Measurements from ENCODE around the gene STMP1.

STMP1 gene

DNA sequence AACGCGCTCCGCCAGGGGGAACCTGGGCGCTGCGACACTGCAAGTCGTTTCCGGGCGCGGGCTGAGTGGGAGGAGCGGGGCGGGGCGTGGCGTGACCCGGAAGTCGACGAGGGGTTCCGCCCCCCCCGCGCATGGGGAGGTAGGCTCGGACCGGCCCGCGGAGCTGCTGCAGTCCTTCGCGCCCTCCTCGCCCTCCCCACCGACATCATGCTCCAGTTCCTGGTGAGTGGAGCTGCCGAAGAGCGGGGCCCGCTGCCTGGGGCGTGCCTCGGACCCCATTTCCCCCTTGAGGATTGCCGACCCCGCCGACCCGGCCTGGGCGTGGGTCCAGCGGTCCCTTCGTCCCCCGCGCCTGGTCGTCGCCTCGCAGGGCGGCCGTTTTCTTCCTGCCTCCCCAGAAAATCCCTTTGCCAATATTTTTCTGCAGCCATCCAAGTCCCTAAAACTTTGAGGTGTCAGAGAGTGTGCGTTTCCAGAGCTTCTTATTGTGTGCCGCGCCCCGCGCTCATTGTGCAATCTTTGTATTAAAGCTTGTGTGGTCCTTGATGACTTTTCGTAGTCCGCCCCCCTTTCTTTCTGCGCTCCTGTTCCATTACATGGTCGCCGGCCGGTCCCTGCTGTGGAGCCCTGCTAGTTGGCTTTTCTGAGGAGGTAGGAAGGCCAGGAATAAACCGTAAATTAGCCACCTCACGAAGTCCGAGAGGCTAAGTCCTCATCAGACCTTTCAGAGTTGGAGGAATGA is at the start of gene STMP1:
TSS of gene STMP1 (plus strand) at position 142 of the 742 bp plus-strand sequence.
- TF ChIP-seq, protein P1, sequence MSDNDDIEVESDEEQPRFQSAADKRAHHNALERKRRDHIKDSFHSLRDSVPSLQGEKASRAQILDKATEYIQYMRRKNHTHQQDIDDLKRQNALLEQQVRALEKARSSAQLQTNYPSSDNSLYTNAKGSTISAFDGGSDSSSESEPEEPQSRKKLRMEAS (IDR thresholded peaks at IDR 0.05; ENCODE audit: low read depth, low read length), result peak; percentile 80
- TF ChIP-seq, protein P2, sequence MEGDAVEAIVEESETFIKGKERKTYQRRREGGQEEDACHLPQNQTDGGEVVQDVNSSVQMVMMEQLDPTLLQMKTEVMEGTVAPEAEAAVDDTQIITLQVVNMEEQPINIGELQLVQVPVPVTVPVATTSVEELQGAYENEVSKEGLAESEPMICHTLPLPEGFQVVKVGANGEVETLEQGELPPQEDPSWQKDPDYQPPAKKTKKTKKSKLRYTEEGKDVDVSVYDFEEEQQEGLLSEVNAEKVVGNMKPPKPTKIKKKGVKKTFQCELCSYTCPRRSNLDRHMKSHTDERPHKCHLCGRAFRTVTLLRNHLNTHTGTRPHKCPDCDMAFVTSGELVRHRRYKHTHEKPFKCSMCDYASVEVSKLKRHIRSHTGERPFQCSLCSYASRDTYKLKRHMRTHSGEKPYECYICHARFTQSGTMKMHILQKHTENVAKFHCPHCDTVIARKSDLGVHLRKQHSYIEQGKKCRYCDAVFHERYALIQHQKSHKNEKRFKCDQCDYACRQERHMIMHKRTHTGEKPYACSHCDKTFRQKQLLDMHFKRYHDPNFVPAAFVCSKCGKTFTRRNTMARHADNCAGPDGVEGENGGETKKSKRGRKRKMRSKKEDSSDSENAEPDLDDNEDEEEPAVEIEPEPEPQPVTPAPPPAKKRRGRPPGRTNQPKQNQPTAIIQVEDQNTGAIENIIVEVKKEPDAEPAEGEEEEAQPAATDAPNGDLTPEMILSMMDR (IDR thresholded peaks at IDR 0.05; ENCODE audit: low read depth, low read length), result peak; percentile 52
- TF ChIP-seq MYC (IDR thresholded peaks at IDR 0.05; ENCODE audit: low read depth, low read length) (peak; percentile 90), POLR2A (IDR thresholded peaks at IDR 0.05; ENCODE audit: extremely low read depth, insufficient read length) (peak; percentile 94)
- H3K4me3 ChIP-seq (ENCODE audit: low read depth, low read length), result peak within 1 kb of the TSS; percentile 76
- DNase-seq (ENCODE audit: low read depth), result peak; percentile 99

DNA sequence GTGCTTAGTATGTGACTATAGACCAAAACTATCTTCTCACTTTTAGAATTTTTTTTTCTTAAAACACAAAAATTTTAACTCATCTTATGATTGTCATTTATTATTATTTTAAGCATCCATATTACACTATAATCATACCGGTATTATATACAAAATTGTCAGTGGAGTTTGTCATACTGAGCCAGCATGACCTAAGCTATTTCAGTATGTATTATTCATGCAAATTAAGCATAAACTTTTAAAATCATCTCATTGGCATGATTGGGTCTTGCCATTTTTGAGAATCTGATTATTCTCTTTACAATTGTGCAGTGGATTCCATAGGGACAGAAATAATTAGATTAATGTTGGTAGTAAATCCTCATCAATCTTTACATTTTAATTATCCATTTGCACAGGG is 46.2 kb upstream of the STMP1 start:
- TF ChIP-seq POLR2A (IDR thresholded peaks at IDR 0.05; ENCODE audit: extremely low read depth, insufficient read length), result no peak
- no peak for TF ChIP-seq MYC (IDR thresholded peaks at IDR 0.05; ENCODE audit: low read depth, low read length)
- TF ChIP-seq, protein P2 (IDR thresholded peaks at IDR 0.05; ENCODE audit: low read depth, low read length), result no peak
- TF ChIP-seq, protein P1 (IDR thresholded peaks at IDR 0.05; ENCODE audit: low read depth, low read length), result no peak

DNA sequence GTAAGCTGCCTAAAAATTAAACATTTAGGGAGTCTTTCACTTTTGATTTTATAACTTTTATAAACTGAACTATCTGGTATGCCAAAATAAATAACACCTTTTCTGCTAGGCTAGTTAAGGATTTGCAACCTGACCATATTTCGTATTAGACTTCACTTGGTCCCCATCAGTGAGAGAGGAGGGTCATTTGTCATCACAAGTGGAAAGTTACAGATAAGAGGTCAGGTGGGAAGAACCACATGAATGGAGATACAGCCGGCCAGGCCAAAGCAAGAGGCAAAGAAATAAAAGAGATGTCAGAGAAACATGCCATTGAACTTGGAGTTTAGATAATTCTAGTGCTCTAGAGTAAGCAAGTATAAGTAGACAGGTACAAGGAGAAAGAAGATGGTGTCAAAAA is 44.5 kb upstream of the STMP1 start:
- no peak overlapping the region for H3K4me3 ChIP-seq (ENCODE audit: low read depth, low read length)
- TF ChIP-seq, protein P1 (IDR thresholded peaks at IDR 0.05; ENCODE audit: low read depth, low read length), result no peak
- TF ChIP-seq, protein P2 (IDR thresholded peaks at IDR 0.05; ENCODE audit: low read depth, low read length), result no peak
- TF ChIP-seq MYC (IDR thresholded peaks at IDR 0.05; ENCODE audit: low read depth, low read length), result no peak
- DNase-seq (ENCODE audit: low read depth), result no peak

More for the DNA sequence above, 46.2 kb upstream of the STMP1 start:
- H3K4me3 ChIP-seq (ENCODE audit: low read depth, low read length), result no peak overlapping the region
- no peak for DNase-seq (ENCODE audit: low read depth)

DNA sequence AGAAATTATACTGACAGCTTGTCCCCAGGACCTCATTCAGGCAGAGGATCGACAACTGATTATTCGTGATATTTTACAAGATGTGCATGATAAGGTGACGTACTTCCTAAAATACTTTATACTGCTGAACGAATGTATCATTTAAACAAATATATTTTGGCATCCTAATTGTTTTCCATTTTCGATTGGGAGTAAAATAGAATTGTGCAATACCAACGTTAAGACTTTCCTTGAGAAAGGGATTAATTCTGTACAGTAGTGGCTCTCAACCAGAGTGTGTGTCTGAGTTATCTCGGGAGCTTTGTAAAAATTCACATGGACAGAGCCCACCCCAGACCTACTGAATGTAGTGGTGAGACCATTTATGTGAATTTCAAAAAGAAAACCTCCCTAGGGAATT is 43.8 kb upstream of the STMP1 start:
- TF ChIP-seq, protein P1 (IDR thresholded peaks at IDR 0.05; ENCODE audit: low read depth, low read length), result no peak
- TF ChIP-seq POLR2A (IDR thresholded peaks at IDR 0.05; ENCODE audit: extremely low read depth, insufficient read length) (no peak), MYC (IDR thresholded peaks at IDR 0.05; ENCODE audit: low read depth, low read length) (no peak)
- TF ChIP-seq, protein P2 (IDR thresholded peaks at IDR 0.05; ENCODE audit: low read depth, low read length), result no peak
- DNase-seq (ENCODE audit: low read depth), result no peak
- no peak overlapping the region for H3K4me3 ChIP-seq (ENCODE audit: low read depth, low read length)

DNA sequence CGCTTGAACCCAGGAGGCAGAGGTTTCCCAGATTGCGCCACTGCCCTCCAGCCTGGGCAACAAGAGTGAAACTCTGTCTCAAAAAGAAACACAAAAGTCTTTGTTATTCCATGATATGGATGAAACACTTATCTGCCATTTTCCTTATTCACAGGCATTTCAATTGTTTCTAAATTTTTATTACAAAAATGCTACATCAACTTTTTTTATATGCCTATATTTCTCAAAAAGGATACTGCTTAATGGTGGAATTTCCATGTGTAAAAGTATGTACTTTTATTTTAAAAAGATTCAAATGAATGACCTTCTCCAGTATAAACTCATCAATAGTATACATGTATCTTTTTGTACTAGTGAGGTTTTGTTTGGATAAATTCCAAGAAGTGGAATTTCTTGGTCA is 41.9 kb upstream of the STMP1 start:
- TF ChIP-seq, protein P1 (IDR thresholded peaks at IDR 0.05; ENCODE audit: low read depth, low read length), result no peak
- TF ChIP-seq POLR2A (IDR thresholded peaks at IDR 0.05; ENCODE audit: extremely low read depth, insufficient read length) (no peak), MYC (IDR thresholded peaks at IDR 0.05; ENCODE audit: low read depth, low read length) (no peak)
- TF ChIP-seq, protein P2 (IDR thresholded peaks at IDR 0.05; ENCODE audit: low read depth, low read length), result no peak
- DNase-seq (ENCODE audit: low read depth), result no peak
- H3K4me3 ChIP-seq (ENCODE audit: low read depth, low read length), result no peak overlapping the region

All from NB4 (cell line).